SIG-M5 treated with dmso at 0.1 percent for 504 hours (cell line): ENCODE data around the gene VAV2.

Experiments used
- DNase-seq: peaks from one replicate; lab custom pipeline; 2025; ENCODE audit not compliant: unreplicated experiment; lab: John Stamatoyannopoulos, UW

Gene VAV2

GRCh38 chr9:133862585-133863256, 129.4 kb downstream of the VAV2 start:
- DNase-seq = no peak

DNA sequence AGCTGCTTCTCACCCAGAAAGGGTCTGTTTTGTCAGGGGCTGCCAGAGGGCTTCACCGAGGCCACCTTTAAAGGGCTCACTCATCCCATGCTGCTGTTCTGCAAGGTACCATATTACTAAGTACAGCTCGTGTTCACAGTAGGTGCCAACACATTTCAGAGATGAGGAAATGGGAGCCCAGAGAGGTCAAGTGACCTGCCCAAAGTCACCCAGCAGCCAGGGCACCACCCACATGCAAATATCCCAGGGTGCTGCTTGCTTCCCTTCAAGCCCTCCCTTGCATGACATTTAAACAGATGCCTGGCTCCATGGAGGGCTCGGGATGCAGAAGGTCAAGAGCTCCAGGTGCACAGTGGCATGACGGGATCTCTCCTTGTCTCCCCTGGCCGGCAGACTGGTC, 130.4 kb downstream of the VAV2 start:
- no peak for DNase-seq

- no peak for DNase-seq
Measured at GRCh38 chr9:133861086-133861485, 131.0 kb downstream of the VAV2 start.

DNA sequence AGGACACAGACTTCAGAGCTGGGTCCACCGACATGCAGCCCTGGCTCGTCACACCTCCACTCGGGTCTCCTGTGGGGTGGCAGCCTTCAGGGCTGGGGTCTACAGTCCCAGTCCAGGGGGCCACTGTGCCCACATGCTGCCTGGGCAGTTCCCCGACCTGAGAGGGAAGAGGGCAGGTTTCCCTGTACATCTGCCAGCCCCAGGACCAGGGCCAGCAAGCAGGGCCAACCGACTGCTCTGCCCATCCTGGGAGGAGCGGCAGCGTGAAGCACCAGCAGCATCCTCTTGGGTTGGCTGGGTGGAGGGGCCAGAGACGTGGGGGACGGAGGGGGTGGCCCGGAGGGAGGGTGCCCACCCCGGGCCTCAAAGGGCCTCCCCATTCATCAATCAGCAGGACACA, 133.4 kb downstream of the VAV2 start:
- DNase-seq = no peak

- DNase-seq = no peak
Measured at GRCh38 chr9:133857639-133858038, 134.5 kb downstream of the VAV2 start.

- no peak for DNase-seq
Measured at GRCh38 chr9:133856798-133857197, 135.3 kb downstream of the VAV2 start.

DNA sequence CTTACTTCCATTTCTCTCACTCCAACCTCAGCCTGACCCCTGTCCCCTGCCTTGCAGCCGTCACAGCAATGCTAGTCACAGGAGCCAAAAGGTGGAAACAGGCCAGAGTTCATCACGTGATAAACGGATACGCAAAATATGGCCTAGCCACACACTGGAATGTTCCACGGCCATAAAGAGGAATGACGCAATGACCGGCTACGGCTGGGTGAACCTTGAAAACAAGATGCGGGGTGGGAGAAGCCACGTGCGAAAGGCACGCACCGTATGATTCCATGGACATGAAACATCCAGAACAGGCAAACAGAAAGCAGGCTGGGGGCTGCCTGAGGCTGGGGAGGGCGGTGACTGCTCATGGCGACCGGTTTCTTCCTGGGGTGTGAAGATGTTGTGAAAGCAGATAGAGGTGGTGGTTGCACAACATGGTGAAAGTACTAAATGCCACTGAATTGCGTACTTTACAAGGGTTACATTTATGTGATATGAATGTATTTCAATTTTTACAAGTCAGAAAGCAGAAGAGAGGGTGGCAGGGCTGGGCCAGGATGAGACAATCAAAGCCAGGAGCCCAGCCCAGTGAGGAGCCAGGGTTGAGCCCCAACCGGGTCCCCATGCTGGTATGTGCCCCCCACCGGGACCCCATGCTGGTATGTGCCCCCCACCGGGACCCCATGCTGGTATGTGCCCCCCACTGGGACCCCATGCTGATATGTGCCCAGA, 136.2 kb downstream of the VAV2 start:
- peak; percentile 96 for DNase-seq

DNA sequence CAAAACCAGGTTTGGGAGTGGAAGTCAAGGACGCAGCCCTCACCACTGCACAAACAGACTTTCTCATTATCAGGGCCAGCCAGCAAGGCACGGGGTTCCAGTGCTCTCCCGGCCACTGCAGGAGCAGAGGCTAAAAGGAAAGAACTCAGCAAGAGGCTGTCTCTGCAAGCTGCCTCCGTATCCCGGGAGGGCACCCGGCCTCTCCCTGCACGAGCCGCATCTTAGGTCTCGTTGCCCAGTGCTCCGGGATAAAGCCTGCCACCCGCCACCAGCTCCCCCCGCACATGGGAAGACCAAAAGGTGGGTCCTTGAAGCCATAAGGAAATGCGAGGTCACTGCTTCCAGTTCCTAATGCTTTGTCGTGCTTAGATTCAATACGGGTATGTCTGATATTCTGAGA, 136.8 kb downstream of the VAV2 start:
- no peak for DNase-seq

- no peak for DNase-seq
Measured at GRCh38 chr9:133854765-133855164, 137.4 kb downstream of the VAV2 start.

- no peak for DNase-seq
Measured at GRCh38 chr9:133854048-133854447, 138.1 kb downstream of the VAV2 start.

GRCh38 chr9:133853331-133853730, 138.8 kb downstream of the VAV2 start:
- no peak for DNase-seq

GRCh38 chr9:133852431-133852830, 139.7 kb downstream of the VAV2 start:
- DNase-seq = no peak

DNA sequence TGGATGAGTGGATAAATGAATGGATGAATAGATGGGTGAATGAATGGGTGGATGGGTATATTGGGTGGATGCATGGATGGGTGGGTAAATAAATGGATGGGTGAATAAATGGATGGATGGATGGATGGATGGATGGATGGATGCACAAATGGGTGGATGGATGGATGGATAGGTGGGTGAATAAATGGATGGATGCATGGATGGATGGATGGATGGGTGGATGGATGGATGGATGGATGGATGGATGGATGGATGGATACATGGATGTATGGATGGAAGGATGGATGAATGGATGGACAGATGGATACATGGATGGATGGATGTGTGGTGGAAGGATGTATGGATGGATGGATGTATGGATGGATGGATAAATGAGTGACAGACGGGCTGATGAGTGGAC, 140.4 kb downstream of the VAV2 start:
- no peak for DNase-seq

DNA sequence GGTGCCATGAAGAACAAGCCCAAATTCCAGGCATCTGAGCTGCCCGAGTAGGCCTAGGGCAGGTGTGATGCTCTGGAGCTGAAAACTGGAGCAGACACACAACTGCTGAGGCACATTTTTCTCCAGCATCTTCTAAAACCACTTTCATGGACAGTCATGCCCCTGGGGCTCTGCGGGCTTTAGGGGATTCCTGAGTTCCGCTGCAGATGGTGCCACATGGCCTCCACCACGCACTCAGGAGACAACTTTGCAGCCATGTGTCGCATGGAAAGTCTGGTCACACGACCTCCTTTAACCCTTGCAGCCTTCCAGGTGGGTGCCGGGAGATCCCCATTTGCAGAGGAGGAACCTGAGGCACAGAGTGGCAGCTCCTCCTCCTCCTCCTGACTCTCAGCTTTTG, 141.2 kb downstream of the VAV2 start:
- no peak for DNase-seq

DNA sequence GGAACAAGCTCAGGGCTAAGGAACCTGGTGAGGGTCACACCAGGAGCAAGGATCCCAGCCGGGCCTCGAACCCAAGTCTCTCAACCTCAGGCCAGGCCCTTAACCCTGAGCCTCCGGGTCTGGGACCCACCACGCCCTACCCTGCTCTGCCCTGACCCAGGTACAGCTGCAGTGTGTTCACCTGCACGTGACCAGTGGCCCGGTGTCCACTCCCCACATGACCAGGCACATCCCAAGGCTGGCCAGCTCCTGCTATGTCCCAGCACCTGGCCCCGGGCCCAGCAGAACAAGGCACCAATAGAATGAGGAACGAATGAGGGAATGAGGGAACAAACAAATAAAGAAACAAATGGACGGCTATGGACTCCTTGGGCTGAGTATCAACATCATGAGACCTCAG, 142.0 kb downstream of the VAV2 start:
- DNase-seq = no peak

GRCh38 chr9:133849110-133849670, 142.9 kb downstream of the VAV2 start:
- DNase-seq = no peak

- no peak for DNase-seq
Measured at GRCh38 chr9:133848471-133849109, 143.5 kb downstream of the VAV2 start.

- no peak for DNase-seq
Measured at GRCh38 chr9:133846483-133847090, 145.5 kb downstream of the VAV2 start.

- DNase-seq = no peak
Measured at GRCh38 chr9:133845440-133845839, 146.7 kb downstream of the VAV2 start.

GRCh38 chr9:133844881-133845410, 147.2 kb downstream of the VAV2 start:
- DNase-seq = no peak

DNA sequence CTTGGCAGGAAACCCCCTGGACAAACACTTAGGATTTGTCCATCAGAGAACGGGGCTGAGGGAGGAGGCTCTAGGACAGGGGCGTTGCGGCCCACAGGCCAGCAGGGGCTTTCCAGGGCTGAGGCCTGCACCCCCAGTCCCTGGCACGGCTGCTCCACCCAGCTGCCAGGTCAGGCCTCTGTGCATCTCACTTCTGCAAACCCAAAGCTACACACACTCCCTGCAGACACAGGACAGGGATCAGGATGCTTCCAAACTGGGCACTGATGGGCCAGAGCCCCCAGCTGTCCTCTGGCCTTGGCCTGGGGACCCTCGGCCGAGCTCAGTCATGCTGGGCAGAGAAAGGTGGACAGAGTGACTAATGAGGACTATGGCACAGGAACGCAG, 147.7 kb downstream of the VAV2 start:
- no peak for DNase-seq
